Activated CD8-positive, alpha-beta memory T cell treated with anti-CD3 and anti-CD28 coated beads, Interleukin-2, amount 50 U/mL, for 1 hour (primary cell): ENCODE data around the gene ZBTB40.

Source experiments
- DNase-seq: peaks from one replicate; pipeline ENCODE4 v3.0.0-alpha.2; 2020; ENCODE audit errors: extremely low read depth

ZBTB40 gene

DNA sequence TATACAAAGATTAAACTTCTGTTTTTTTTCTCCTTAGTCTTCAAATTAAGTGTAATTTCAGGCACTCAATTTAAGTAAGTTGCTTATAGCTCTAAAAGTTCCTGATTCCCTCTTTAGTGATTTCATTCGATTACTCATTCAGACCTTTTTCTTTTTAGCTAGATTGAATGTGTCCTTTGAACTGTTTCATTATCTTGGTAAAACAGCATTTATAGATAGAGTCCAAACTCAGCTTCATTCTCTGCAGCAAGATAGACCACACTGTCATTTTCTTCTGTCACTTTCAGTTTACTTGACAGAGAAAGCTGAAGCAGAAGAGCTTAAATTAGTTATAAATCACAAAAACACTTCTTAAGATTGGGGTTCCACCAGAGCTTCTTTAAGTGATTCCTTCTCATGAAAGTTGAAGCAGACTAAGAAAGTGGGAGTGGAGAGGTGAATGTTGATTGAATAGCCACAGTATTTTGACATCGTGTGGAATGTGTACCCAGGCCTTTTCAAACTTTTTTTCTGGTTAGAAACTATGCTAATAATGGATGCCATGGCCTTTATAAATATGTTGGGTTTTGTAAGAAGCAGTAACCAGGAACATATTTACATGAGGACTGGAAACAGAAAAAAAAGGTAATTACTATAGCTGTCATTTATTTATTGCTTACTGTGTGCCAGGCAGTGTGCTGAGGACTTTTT is 52.2 kb downstream of the ZBTB40 start:
- DNase-seq, result no peak

DNA sequence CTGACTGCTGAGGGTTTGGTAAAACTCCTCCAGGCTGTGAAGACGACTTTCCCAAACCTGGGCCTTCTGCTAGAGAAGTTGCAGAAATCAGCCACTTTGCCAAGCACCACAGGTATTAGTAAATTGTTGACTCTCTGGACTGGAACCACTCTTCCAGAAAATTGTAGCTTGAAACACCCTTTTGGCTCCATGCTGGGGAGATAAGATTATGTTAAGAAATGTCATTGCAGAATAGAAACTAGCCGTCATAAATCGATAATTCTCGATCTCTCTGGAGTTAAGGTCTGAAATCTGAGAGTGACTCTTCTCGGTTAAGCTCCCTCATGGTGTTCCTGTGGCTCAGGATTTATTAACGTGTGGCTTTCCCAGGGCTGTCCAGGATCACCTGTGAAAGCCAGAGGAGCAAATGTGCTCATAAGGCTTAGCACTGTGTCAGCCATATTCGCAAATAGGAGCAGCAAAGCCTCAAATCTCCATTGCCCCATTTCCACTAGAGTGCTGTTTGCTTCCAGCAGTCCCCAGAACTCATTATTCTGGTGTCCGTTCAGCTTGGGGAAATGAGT is 54.6 kb downstream of the ZBTB40 start:
- DNase-seq, result no peak

- DNase-seq, result no peak
Observed at GRCh38 chr1:22507587-22507986, 55.9 kb downstream of the ZBTB40 start.

GRCh38 chr1:22508329-22508728 is 56.7 kb downstream of the ZBTB40 start:
- DNase-seq, result no peak

DNA sequence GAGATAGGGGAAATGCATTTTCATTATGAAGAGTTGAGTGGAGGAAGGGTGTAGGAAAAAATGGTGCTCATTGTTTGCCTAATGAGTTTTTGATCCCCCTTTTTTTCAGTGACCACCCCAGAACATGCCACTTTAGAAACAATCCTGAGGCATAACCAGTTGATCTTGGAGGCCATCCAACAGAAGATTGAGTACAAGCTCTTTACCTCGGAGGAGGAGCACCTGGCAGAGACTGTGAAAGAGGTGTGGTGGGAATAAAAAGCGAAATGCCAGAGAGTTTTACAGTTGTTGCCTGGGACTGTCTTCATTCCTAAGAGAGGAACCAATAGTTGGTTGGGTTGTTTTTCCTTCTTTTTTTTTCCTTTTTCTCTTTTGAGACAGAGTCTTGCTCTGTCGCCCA is 57.3 kb downstream of the ZBTB40 start:
- no peak for DNase-seq

GRCh38 chr1:22509815-22510214 is 58.2 kb downstream of the ZBTB40 start:
- no peak for DNase-seq

GRCh38 chr1:22512873-22513272 is 61.2 kb downstream of the ZBTB40 start:
- no peak for DNase-seq

- no peak for DNase-seq
Observed at GRCh38 chr1:22516906-22517571, 65.4 kb downstream of the ZBTB40 start.

GRCh38 chr1:22517956-22518355 is 66.3 kb downstream of the ZBTB40 start:
- no peak for DNase-seq

GRCh38 chr1:22518379-22518778 is 66.7 kb downstream of the ZBTB40 start:
- no peak for DNase-seq

GRCh38 chr1:22520871-22521270 is 69.2 kb downstream of the ZBTB40 start:
- DNase-seq, result no peak

DNA sequence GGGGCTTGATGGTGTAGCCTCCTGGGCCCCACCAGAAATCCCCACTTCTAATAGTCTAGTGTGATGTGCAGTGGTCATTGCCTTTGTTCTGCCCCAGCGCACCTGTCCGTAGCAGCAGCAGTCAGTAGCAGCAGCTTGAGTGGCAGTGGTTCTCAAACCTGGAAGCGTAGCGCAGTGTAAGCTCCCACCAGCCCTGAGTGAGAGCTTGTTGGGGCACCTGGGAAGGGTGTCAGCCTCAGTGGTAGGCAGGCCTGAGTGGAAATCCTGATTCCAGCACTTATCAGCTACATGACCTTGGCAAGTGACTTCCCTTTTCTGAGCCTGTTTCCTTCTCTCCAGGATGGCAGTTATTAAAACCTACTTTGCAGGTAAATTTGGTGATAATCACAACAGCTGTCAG is 70.0 kb downstream of the ZBTB40 start:
- DNase-seq, result no peak

DNA sequence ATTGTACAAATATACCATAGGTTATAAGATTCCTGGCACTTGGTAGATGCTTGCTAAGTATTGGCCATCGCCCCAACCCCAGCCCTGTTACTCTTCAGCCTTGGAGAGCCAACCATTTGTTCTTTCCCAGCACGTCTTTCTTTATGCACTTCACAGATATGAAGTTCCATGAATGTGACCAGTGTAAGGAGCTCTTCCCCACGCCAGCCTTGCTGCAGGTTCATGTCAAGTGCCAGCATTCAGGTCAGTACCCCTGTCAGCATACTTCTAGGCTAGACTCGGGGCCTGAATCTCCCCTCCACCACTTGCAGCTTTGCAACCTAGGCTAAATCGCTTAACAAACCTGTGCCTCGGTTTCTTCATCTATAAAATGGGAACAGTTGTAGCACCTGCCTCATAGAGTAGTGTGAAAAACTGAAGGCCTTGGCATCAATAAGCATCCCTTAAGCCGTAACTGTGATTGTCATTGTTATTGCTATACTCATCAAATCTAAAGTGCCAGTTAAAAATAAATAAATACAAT is 70.6 kb downstream of the ZBTB40 start:
- DNase-seq, result no peak

DNA sequence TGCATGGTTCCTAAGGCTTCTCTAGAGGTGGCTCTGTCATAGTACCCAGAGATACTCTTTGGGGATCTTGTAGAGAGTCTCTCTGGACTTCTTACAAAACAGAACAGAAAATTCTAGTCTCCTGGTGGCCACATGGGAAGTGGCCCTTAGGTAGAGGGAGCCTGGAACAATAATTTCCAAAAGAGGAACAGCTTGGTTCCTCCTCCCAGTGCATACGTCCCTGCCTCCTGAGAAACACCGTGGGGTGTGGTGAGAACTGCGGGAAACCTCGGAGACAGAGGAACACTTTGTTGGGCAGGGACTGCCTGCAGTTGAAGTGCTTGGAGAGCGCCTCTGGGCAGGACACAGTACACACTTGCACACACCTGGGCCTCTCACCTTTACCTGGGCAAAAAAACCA is 72.8 kb downstream of the ZBTB40 start:
- no peak for DNase-seq

GRCh38 chr1:22525211-22525610 is 73.6 kb downstream of the ZBTB40 start:
- DNase-seq, result no peak

GRCh38 chr1:22525646-22526045 is 74.0 kb downstream of the ZBTB40 start:
- DNase-seq, result no peak

- no peak for DNase-seq
Observed at GRCh38 chr1:22526098-22526497, 74.4 kb downstream of the ZBTB40 start.

GRCh38 chr1:22526677-22527076 is 75.0 kb downstream of the ZBTB40 start:
- no peak for DNase-seq

- DNase-seq, result no peak
Observed at GRCh38 chr1:22527122-22527521, 75.5 kb downstream of the ZBTB40 start.

DNA sequence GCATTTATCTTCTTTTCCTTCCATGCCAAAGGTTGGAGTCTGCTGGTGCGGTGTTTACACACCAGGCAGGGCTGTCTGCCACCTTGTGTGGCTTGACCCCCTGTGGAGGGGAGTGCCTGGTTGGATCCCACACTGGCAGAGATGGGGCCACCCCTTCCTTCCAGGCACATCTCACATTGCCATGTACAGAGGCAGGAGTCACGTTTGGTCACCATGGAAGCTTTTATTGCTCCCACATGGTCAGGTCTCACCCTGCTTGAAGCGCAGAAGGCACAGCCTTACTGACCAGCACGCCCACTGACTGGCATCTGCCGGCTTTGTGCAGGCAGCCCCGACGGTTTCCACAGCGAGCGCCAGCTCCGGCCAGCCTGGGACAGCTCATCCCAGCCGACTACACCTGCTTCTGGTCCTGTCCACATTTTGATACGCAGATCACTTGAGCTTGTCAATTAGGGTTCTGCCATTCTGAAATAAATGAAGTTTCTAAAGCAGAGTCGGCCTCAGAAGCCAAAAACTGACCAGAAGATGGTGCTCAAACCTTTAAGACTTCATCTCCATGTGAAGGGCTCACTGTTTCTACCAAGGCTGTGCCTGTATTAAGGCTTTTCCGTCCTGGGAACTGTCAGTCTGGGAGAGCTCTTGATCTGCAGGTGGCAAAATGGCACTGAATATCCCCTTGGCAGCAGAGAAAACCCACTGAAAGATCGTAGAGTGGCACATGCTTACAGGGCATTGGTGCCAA is 76.1 kb downstream of the ZBTB40 start:
- no peak for DNase-seq

- no peak for DNase-seq
Observed at GRCh38 chr1:22528451-22528850, 76.8 kb downstream of the ZBTB40 start.

- no peak for DNase-seq
Observed at GRCh38 chr1:22529901-22530621, 78.4 kb downstream of the ZBTB40 start.
